Measurements from ENCODE around the gene CYP11A1. TPM values are rescaled to one million over a fixed set of nuclear protein-coding genes. Genes with fewer than 3 reads are reported as not detected.

The CYP11A1 gene
- total RNA-seq, 4 donors from 2014 or later = 0.67 to 3.7 (median 2.7) TPM

GRCh38 chr15:74380361-74381189 is 13.1 kb upstream of the CYP11A1 start:
- no peak for TF ChIP-seq POLR2AphosphoS5 (IDR thresholded peaks at IDR 0.05)
- no peak for TF ChIP-seq CTCF (IDR thresholded peaks at IDR 0.05)
- no peak for TF ChIP-seq EP300 (IDR thresholded peaks at IDR 0.05)
- no peak for TF ChIP-seq POLR2A (IDR thresholded peaks at IDR 0.05)
- peaks cover 0 to 18% (median 0%) of the 10 kb centered on the region in 3 donors for H3K4me1 ChIP-seq
- WGBS, 2 donors (ENCODE audit: low coverage in 1 of 2) = 52 to 86% methylated on average over 2 to 8 of the region's 12 CpGs
- peaks cover 21% of the 10 kb centered on the region for H3K27me3 ChIP-seq
- no peak for ATAC-seq
- H3K9me3 ChIP-seq = no peaks in the 10 kb centered on the region
- no peak overlapping the region for H3K4me3 ChIP-seq
- H3K36me3 ChIP-seq = no peaks in the 10 kb centered on the region
- no peak overlapping the region for H3K27ac ChIP-seq

GRCh38 chr15:74378848-74379247 is 11.4 kb upstream of the CYP11A1 start:
- TF ChIP-seq CTCF (IDR thresholded peaks at IDR 0.05) (no peak), POLR2A (IDR thresholded peaks at IDR 0.05) (no peak), EP300 (IDR thresholded peaks at IDR 0.05) (no peak), POLR2AphosphoS5 (IDR thresholded peaks at IDR 0.05) (no peak)
- Histone ChIP-seq H3K4me3 (no peak overlapping the region), H3K4me1 (peaks cover 2 to 22% (median 6%) of the 10 kb centered on the region in 3 donors), H3K9me3 (no peaks in the 10 kb centered on the region), H3K27me3 (peaks cover 21% of the 10 kb centered on the region), H3K36me3 (no peaks in the 10 kb centered on the region), H3K27ac (no peak overlapping the region)
- 52 to 58% methylated on average over 4 to 5 of the region's 9 CpGs for WGBS, 2 donors (ENCODE audit: low coverage in 1 of 2)
- no peak for ATAC-seq

GRCh38 chr15:74377831-74378766 is 10.7 kb upstream of the CYP11A1 start:
- H3K36me3 ChIP-seq = no peaks in the 10 kb centered on the region
- ATAC-seq = no peak
- H3K4me1 ChIP-seq = peaks cover 2 to 28% (median 8%) of the 10 kb centered on the region in 3 donors
- 80 to 88% methylated on average over 11 to 13 of the region's 15 CpGs for WGBS, 2 donors (ENCODE audit: low coverage in 1 of 2)
- H3K4me3 ChIP-seq = no peak overlapping the region
- H3K27ac ChIP-seq = no peak overlapping the region
- no peak for TF ChIP-seq POLR2AphosphoS5 (IDR thresholded peaks at IDR 0.05)
- TF ChIP-seq EP300 (IDR thresholded peaks at IDR 0.05) = no peak
- no peak for TF ChIP-seq POLR2A (IDR thresholded peaks at IDR 0.05)
- no peak for TF ChIP-seq CTCF (IDR thresholded peaks at IDR 0.05)
- peaks cover 21% of the 10 kb centered on the region for H3K27me3 ChIP-seq
- H3K9me3 ChIP-seq = no peaks in the 10 kb centered on the region

GRCh38 chr15:74376825-74377581 is 9.6 kb upstream of the CYP11A1 start:
- Histone ChIP-seq H3K4me3 (no peak overlapping the region), H3K9me3 (no peaks in the 10 kb centered on the region), H3K27me3 (peaks cover 28% of the 10 kb centered on the region), H3K4me1 (peaks cover 2 to 22% (median 8%) of the 10 kb centered on the region in 3 donors), H3K36me3 (no peaks in the 10 kb centered on the region), H3K27ac (no peak overlapping the region)
- WGBS, 2 donors (ENCODE audit: low coverage in 1 of 2) = 70 to 100% methylated on average over 1 to 2 of the region's 6 CpGs
- TF ChIP-seq POLR2AphosphoS5 (IDR thresholded peaks at IDR 0.05) = no peak
- no peak for ATAC-seq

- no peak for ATAC-seq
- no CpG with 5 or more reads among the region's 1 CpG for WGBS, 2 donors (ENCODE audit: low coverage in 1 of 2)
These were observed 8.8 kb upstream of the CYP11A1 start for GRCh38 chr15:74376226-74376625.

More at GRCh38 chr15:74376226-74376625, 8.8 kb upstream of the CYP11A1 start:
- Histone ChIP-seq H3K4me1 (peaks cover 2 to 20% (median 8%) of the 10 kb centered on the region in 3 donors), H3K27me3 (peaks cover 27% of the 10 kb centered on the region), H3K27ac (no peak overlapping the region), H3K36me3 (no peaks in the 10 kb centered on the region), H3K9me3 (no peaks in the 10 kb centered on the region), H3K4me3 (no peak overlapping the region)
- TF ChIP-seq EP300 (IDR thresholded peaks at IDR 0.05) (no peak), POLR2A (IDR thresholded peaks at IDR 0.05) (no peak), POLR2AphosphoS5 (IDR thresholded peaks at IDR 0.05) (no peak), CTCF (IDR thresholded peaks at IDR 0.05) (no peak)

Data from gastroesophageal sphincter (tissue), 4 donors.